Ureter (tissue), 1 donor: ENCODE results near the gene UVRAG. TPM values are rescaled to one million over a fixed set of nuclear protein-coding genes. Genes with fewer than 3 reads are reported as not detected.
"Not testable (repeated sequence)": the region's sequence is repeated elsewhere in the genome, so short reads cannot be mapped to it uniquely, and the experiment has no call there.

Source experiments
- DNase-seq: peaks from one replicate; pipeline ENCODE4 v3.0.0-alpha.2; 2020; ENCODE audit warnings: low spot score
- total RNA-seq: library from RNA; stranded (reverse); gene quantifications from one replicate; pipeline ENCODE4 v1.2.4, GENCODE V29; 2023
- donor health status: DM: yes; HTN: yes; CAD: no.

UVRAG gene
- total RNA-seq, 1 donor from 2014 or later, result 33.6 TPM

- DNase-seq, result no peak
Measured at GRCh38 chr11:75874684-75875341, 59.8 kb downstream of the UVRAG start.

GRCh38 chr11:75877327-75877726 is 62.3 kb downstream of the UVRAG start:
- not testable (repeated sequence) for DNase-seq

- DNase-seq, result not testable (repeated sequence)
Measured at GRCh38 chr11:75877931-75878330, 62.9 kb downstream of the UVRAG start.

DNA sequence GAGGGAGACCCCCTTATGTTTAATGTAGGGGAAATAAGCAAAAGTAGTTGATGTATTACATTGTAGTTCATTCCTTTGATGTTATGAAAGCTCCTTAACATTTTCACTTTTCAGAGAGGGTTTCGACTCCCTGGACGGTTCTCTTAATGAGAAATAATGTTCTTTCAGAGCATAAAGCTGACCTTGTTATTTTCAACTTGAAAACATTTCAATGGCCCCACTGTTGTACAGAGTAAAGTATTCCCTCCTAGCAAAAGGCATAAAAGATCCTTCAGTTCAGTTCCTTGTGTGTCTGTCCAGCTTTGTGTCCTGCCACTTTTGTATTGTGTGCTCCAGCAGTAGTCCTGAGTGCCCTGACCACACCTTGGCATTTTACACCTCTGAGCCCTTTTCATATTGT is 63.9 kb downstream of the UVRAG start:
- DNase-seq, result no peak

- DNase-seq, result no peak
Measured at GRCh38 chr11:75879737-75880136, 64.7 kb downstream of the UVRAG start.

- not testable (repeated sequence) for DNase-seq
Measured at GRCh38 chr11:75880343-75880742, 65.3 kb downstream of the UVRAG start.

DNA sequence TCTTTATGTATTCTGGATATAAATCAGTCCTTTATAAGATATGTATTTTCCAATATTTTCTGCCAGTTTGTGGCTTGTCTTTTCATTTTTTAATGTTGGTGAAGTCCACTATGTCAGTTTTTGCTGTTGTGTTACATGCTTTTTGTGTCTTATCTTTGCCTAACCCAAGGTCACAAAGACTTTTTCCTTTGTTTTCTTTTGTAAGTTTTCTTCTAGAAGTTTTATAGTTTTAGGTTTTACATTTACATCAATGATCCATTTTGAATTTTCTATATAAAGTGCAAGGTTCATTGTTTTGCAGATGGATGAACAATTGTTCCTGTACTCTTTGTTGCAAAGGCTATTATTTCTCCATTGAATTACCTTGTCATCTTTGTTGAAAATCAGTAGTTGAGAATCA is 69.3 kb downstream of the UVRAG start:
- DNase-seq, result no peak

GRCh38 chr11:75888416-75888815 is 73.4 kb downstream of the UVRAG start:
- DNase-seq, result no peak

DNA sequence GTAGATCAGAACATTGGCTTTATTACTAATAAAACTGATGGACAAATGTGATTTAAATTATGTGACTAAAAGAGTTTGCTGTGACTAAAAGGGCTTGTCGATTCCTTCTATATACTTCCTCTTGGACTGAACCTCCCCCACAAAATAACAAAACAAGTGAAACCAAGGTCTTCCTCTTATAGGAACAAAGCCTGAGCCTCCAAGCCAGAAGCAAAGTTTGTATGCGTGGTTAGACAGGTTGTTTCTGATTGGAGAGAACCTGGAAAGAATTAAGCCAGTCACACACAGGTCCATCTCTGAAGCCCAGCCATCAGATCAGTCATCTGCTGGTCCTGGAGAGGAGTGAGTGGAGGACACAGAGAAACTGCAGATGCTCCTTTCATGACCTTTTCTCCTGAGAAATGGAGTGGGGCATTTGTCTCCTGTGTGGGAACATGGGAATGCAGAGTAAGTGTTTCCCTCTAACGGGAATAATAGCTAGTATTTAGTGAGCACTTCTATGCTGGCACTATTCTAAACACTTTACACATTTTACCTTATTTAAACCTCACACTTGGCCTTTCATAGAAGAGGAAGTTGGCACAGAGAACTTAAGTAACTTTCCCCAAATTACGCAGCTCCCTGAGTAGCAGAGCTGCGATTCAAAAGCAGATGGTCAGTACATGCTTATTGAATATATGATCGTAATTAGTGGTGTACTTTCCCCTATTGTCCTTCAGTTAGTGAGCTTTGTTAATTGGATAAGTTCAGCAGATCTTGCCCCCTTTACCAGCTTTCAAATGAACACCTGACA is 77.1 kb downstream of the UVRAG start:
- DNase-seq, result no peak

- no peak for DNase-seq
Measured at GRCh38 chr11:75893251-75893650, 78.2 kb downstream of the UVRAG start.

GRCh38 chr11:75894036-75894585 is 79.1 kb downstream of the UVRAG start:
- DNase-seq, result no peak

DNA sequence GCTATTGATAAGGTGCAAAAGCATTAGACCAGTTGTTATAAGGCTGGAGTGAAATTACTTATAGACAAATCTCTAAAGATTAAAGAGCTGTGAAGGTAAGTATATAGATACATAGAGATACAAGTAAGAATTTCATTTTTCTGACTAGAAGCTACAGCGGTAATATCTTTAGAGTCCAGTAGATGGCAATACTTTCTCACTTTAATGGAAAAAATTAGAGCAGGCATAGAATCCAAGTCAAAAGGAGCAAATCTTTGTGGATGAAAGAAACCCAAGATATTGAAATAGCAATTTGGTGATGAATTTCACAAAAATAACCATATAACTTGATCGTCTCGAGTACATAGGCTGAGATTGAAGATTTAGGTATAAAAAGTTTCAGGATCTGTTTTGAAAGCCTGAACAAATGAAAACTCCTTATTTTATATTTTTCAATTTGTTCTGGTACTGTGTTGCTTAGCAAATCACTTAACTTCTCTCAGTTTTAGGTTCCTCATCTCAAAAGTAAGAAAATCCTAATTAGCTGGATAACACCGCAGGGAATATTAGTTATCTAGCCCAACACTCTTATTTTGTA is 81.9 kb downstream of the UVRAG start:
- DNase-seq, result no peak

DNA sequence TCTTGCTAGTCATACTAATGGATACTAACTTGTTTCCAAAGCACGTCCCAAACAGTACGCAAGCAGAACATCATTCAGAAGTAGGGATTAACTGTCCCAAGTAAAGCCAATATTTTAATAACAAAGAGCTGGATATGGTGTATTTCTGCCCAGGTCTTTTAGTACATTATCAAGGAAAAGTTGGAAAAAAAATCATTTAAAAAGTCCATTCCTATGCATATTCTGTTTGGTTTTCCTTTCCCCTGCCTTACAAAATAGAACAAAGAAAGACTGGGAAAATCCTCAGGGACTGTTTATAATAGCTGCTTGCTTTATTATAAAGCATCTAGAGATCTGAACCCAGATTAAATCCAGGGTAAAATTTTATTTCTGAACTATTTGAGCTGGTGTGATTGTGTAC is 83.9 kb downstream of the UVRAG start:
- no peak for DNase-seq

- no peak for DNase-seq
Measured at GRCh38 chr11:75899806-75900205, 84.8 kb downstream of the UVRAG start.

- DNase-seq, result no peak
Measured at GRCh38 chr11:75900848-75901247, 85.8 kb downstream of the UVRAG start.

DNA sequence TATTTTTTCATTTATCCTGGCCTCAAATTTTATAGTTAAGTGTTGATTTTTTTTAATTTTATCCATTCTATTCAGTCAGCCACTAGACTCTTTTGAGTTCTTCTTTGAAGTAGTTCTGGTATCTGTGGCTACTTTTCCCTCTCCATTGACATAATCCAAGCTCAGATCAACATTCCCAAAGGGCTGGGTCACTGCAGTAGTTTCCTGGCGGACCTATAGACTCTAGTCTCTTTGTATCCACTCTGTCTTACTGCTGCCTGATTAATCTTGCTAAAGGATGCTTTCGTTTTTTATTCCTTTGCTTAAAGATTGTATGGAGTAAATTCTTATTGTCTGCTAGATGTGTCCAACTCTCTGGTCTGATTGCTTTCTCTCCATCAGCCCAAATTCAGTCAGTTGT is 87.6 kb downstream of the UVRAG start:
- no peak for DNase-seq

GRCh38 chr11:75903276-75903675 is 88.3 kb downstream of the UVRAG start:
- DNase-seq, result no peak

GRCh38 chr11:75905434-75905833 is 90.4 kb downstream of the UVRAG start:
- DNase-seq, result no peak

DNA sequence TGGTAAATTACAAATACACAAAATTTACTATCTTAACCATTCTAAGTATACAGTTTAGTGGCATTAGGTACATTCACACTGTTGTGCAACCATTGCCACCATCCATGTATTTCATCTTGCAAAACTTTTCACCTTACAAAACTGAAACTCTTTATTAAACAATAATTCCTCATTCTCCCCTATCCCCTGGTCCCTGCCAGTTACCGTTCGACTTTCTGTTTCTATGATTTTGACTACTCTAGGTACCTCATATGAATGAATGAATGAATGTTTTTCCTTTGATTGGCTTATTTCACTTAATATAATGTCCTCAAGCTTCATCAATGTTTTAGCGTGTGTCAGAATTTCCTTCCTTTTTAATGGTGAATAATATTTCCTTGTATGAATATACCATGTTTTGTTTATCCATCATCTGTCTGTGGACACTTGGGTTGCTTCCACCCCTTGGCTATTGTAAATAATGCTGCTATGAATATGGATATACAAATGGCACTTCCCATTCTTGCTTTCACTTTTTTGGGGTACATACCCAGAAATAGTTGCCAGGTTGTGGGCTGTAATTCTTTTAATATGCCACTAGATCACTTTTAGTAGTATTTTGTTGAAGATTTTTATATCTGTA is 93.0 kb downstream of the UVRAG start:
- DNase-seq, result no peak

DNA sequence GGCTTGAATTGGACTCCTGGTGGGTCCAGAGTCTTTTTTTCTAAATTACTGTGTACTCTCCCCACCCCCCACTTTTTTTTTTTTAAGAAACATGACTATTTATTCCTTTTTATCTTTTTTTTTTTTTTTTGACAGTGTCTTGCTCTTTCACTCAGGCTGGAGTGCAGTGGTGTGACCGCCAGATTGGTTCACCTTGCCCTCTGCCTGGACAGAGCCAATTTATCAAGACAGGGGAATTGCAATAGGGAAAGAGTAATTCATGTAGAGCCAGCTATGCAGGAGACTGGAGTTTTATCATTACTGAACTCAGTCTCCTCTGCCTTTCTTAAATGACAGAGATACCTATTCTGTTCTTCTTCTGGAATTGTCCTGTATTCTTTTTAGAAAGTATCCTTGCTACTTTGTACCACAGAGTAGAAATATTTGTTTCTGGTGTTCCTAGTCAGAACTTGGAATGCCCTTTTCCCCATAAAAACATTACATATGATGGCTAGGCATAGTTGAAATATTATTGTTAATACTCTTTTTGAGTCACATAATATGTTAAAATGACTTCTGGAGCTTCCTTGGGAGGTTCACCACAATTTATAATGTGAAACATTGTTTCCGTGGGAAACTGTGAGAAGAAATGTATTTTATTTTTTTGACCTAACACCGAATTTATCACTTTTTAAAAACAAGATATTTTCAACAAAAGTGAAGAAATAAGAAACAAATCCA is 95.6 kb downstream of the UVRAG start:
- no peak for DNase-seq

DNA sequence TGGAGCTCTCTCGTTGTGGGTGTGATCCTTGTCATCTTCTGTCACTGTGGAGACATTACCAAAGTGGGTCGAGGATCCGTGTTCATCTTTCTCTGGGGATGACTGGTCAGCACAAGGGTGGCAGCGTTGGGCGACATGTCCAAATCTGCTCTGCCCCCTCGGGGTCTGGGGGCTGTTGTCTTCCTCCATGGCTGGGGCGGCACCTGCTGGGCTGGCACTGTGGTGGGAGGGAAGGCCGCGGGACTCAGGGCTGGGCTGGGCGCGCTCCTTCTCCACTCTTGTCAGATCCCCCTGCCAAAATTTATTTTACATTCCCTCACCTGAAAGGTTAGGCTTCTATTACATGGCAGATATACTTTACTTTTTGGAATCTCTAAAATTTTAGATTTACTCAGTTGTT is 96.4 kb downstream of the UVRAG start:
- DNase-seq, result no peak

GRCh38 chr11:75913984-75914383 is 99.0 kb downstream of the UVRAG start:
- DNase-seq, result no peak
